ENCODE data around the gene YLPM1. TPM values are rescaled to one million over a fixed set of nuclear protein-coding genes. Genes with fewer than 3 reads are reported as not detected.
A peak's percentile ranks its signal among the peaks of the same experiment; 100 is the strongest.

YLPM1 gene
- 10 to 100 TPM; 35.0 to 42.7 (median 37.5) TPM for total RNA-seq

- intact Hi-C loops (cut with DNase I; ENCODE audit: low total_unique reads), result no loop called here
Observed at GRCh38 chr14:74762917-74763802, at the start of gene YLPM1. TSS of gene YLPM1 (plus strand) at chr14:74763316. CDS start at chr14:74763490, 174 bp downstream.

GRCh38 chr14:74713395-74713735 is 49.8 kb upstream of the YLPM1 start:
- WGBS, 2 donors, result 12 to 17% methylated on average over 6 of the region's 6 CpGs
- H3K4me3 ChIP-seq (ENCODE audit: low read depth, poor library complexity, severe bottlenecking), result peak overlapping the region; percentile 43
- no peak for DNase-seq (ENCODE audit: low spot score in 2 of 2)
- intact Hi-C loops (cut with DNase I; ENCODE audit: low total_unique reads), result no loop called here
- TF ChIP-seq POLR2A (IDR thresholded peaks at IDR 0.05), result no peak
- TF ChIP-seq CTCF (IDR thresholded peaks at IDR 0.05), result no peak

More at GRCh38 chr14:74762917-74763802, at the start of gene YLPM1:
- H3K4me3 ChIP-seq (ENCODE audit: low read depth, poor library complexity, severe bottlenecking), result peak within 1 kb of the TSS; percentile 97
- DNase-seq (ENCODE audit: low spot score in 2 of 2), result peak; percentile 92 to 97
- WGBS, 2 donors, result 0 to 1% methylated on average over 31 to 45 of the region's 76 CpGs
- TF ChIP-seq CTCF (IDR thresholded peaks at IDR 0.05), result no peak
- peak in 1 of 2 donors; percentile 77 for TF ChIP-seq POLR2A (IDR thresholded peaks at IDR 0.05)

GRCh38 chr14:74720526-74720925 is 42.6 kb upstream of the YLPM1 start:
- intact Hi-C loops (cut with DNase I; ENCODE audit: low total_unique reads), result no loop called here
- TF ChIP-seq CTCF (IDR thresholded peaks at IDR 0.05) (no peak), POLR2A (IDR thresholded peaks at IDR 0.05) (no peak)
- no peak for DNase-seq (ENCODE audit: low spot score in 2 of 2)

GRCh38 chr14:74723134-74723533 is 40.0 kb upstream of the YLPM1 start:
- WGBS, 2 donors, result 90 to 94% methylated on average over 3 of the region's 3 CpGs
- intact Hi-C loops (cut with DNase I; ENCODE audit: low total_unique reads), result no loop called here

More at GRCh38 chr14:74720526-74720925, 42.6 kb upstream of the YLPM1 start:
- no peak overlapping the region for H3K4me3 ChIP-seq (ENCODE audit: low read depth, poor library complexity, severe bottlenecking)

GRCh38 chr14:74732387-74732786 is 30.7 kb upstream of the YLPM1 start:
- no peak for TF ChIP-seq POLR2A (IDR thresholded peaks at IDR 0.05)
- TF ChIP-seq CTCF (IDR thresholded peaks at IDR 0.05), result no peak
- intact Hi-C loops (cut with DNase I; ENCODE audit: low total_unique reads), result no loop called here
- no peak for DNase-seq (ENCODE audit: low spot score in 2 of 2)
- WGBS, 2 donors, result 86 to 91% methylated on average over 2 of the region's 2 CpGs
- H3K4me3 ChIP-seq (ENCODE audit: low read depth, poor library complexity, severe bottlenecking), result no peak overlapping the region

More at GRCh38 chr14:74723134-74723533, 40.0 kb upstream of the YLPM1 start:
- TF ChIP-seq POLR2A (IDR thresholded peaks at IDR 0.05), result no peak
- no peak for TF ChIP-seq CTCF (IDR thresholded peaks at IDR 0.05)
- no peak for DNase-seq (ENCODE audit: low spot score in 2 of 2)
- H3K4me3 ChIP-seq (ENCODE audit: low read depth, poor library complexity, severe bottlenecking), result no peak overlapping the region
